H1 (cell line): ENCODE results near the gene ENTR1. TPM values are rescaled to one million over a fixed set of nuclear protein-coding genes. Genes with fewer than 3 reads are reported as not detected.

Experiments used
- SAP30 ChIP-seq: fragments of 300-600 bp; sonication (generic); IDR thresholded peaks from 2 replicates; pipeline ENCODE4 v1.7.1; 2012; ENCODE audit warnings: low read length, moderate library complexity, mild to moderate bottlenecking, inconsistent platforms; ENCODE audit not compliant: insufficient read depth, insufficient replicate concordance
- polyA plus RNA-seq, 7 experiments: library from polyadenylated mRNA; depleted of rRNA in 3 of 7; stranded (reverse) in 5 of 7; unstranded in 2 of 7; fragments of >200 nt in 5 of 7; fragments of 200-250 nt in 2 of 7; gene quantifications; 1 replicate in 5 of 7; 2 replicates in 1 of 7; 4 replicates in 1 of 7; pipeline versions ENCODE4 v1.2.1 to v1.2.3, GENCODE V29; 2011 to 2013; ENCODE audit warnings: missing spikeins in 2 of 7, mixed read lengths in 2 of 7
- total RNA-seq: library from RNA; stranded (reverse); fragmentation: NEBNext Ultra II Directional; extraction: Animal tissue kit (Norgen Biotek cat#: 25700); gene quantifications from 2 replicates; pipeline ENCODE4 v1.2.1, GENCODE V29; 2021
- TF ChIP-seq, protein P1 (sequence below): IDR thresholded peaks from 2 replicates; pipeline ENCODE4 v1.6.1; 2012; ENCODE audit warnings: low read length, inconsistent platforms

The ENTR1 gene
- total and polyA plus RNA-seq, 2 of the 8 experiments (the other 6 are each of a cell fraction or from before 2014, with no cell fraction given), result 65.2 to 102 TPM

DNA sequence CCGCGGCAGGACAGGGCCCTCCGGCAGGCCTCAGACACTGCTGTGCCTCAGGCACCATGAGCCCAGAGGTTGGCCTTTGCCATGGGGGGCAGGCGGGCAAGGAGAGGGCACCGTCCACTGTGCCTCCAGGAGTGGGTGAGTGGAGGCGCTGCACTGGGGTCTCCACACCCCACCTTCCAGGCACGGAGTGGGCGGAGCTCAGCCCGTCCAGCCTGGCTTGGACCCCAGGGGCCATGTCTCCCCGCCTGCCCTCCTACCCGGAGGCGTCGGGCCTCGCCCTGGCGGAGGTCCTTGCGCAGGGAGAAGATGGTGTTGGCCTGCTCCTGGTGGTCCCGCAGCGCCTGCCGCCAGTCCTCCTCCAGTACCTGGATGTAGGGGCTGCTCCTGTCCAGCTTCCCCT lies 40.4 kb downstream of the ENTR1 start (continued):
- TF ChIP-seq, protein P1, sequence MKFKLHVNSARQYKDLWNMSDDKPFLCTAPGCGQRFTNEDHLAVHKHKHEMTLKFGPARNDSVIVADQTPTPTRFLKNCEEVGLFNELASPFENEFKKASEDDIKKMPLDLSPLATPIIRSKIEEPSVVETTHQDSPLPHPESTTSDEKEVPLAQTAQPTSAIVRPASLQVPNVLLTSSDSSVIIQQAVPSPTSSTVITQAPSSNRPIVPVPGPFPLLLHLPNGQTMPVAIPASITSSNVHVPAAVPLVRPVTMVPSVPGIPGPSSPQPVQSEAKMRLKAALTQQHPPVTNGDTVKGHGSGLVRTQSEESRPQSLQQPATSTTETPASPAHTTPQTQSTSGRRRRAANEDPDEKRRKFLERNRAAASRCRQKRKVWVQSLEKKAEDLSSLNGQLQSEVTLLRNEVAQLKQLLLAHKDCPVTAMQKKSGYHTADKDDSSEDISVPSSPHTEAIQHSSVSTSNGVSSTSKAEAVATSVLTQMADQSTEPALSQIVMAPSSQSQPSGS, result no peak
- TF ChIP-seq SAP30, result no peak
- TF ChIP-seq, all 59 proteins: peak for 0
